Motor neuron (in vitro differentiated cells): Measurements from ENCODE around the gene WASL. TPM values are rescaled to one million over a fixed set of nuclear protein-coding genes. Genes with fewer than 3 reads are reported as not detected.

ENCODE experiments used
- ATAC-seq, 8 experiments: fragments of 200-7000 bp; cut with Tn5 transposase; replicated peaks in 6 of 8; 2 replicates each; pipeline ENCODE4 v1.8.0; 2021; ENCODE audit warnings: mild to moderate bottlenecking in 8 of 8, moderate library complexity in 8 of 8
- H3K27ac ChIP-seq, 2 donors: fragments of 250-450 bp; sonication (Bioruptor Pico); 2 replicates each; pipeline ENCODE4 v1.9.0; 2021; ENCODE audit warnings: antibody characterized with exemption in 2 of 2, mild to moderate bottlenecking in 2 of 2, moderate library complexity in 1 of 2
- H3K4me1 ChIP-seq, 2 donors: fragments of 250-450 bp; sonication (Bioruptor Pico); replicated peaks in 1 of 2; 2 replicates each; pipeline ENCODE4 v1.6.1; 2021; ENCODE audit warnings: antibody characterized with exemption in 2 of 2, mild to moderate bottlenecking in 2 of 2, moderate library complexity in 1 of 2
- H3K4me3 ChIP-seq, 5 donors: fragments of 250-450 bp; sonication (Bioruptor Pico); 2 replicates each; pipeline ENCODE4 v1.9.0; 2021; ENCODE audit warnings: antibody characterized with exemption in 5 of 5, mild to moderate bottlenecking in 5 of 5, moderate library complexity in 4 of 5
- WGBS, 10 experiments: fragments of 450-650 bp; shearing (Covaris generic); methylation state at CpG; one replicate each; pipeline ENCODE4 v1.0.0; 2022; 5-methylcytosine and 5-hydroxymethylcytosine counted together
- in situ Hi-C, 9 experiments: fragments of 400-800 bp; cut with MboI; loops; one replicate each; pipeline ENCODE4 v1.15.0; 2021; ENCODE audit warnings: low sequenced_read_pairs in 9 of 9, low pct_unique_long_range_greater_than_20kb in 2 of 9; ENCODE audit not compliant: unreplicated experiment in 9 of 9
- total RNA-seq, 8 experiments: library from RNA; unstranded; fragments of 300-600 nt; gene quantifications; 2 replicates each; pipeline versions ENCODE4 v1.2.3 to v1.2.4, GENCODE V29; 2022

WASL gene
- total RNA-seq, 8 experiments from 2014 or later: 18.8 to 35.6 (median 27.1) TPM

DNA sequence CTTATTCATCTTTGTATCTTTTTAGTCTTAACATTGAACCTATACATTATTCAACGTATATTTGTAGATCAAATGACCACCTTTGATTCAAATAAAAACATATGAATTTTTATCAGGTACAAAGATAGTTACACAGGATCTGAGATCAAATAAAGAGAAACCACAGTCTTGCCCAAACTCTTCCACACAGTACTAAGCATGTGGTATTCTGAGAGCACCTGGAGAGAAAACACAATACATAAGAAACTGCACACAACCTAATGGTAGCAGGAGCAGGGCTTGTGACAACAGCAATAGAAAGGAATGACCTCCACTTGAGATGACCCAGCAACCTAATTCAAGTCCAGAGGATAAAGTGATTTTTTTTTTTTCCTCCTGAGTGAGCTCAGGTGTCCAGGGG, 6.5 kb upstream of the WASL start:
- no peak for ATAC-seq

DNA sequence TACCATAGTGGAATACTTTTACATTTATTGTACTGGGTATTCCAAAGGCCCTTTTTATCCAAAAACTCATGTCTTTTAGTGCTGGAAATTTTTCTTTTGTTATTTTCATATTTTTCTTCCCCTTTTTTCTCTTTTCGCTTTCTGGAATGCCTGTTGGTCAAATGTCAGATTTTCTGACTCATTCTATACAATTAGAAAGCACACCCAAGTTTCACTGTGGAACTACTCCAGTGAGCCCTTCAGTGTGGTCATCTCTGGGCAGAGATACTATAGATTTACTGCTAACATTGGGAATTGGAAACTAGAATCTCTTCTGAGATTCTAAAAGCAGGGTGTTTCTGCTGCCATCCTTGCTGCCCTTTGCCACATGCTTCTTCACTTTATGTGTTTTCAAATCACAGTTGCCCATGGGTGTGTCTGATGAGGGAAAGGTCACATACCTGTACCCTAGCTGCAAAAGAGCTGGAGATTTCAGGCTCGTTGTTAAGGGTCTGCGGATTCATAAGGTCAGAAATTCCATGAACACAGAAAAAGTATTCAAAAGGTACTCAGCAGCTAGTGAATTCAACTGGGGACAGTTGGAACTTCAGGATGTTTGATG, 5.6 kb upstream of the WASL start:
- H3K4me3 ChIP-seq: no peak overlapping the region
- peaks cover 8 to 43% of the 10 kb centered on the region in 2 donors for H3K4me1 ChIP-seq
- no peak overlapping the region for H3K27ac ChIP-seq
- WGBS, 10 experiments: 0 to 89% (median 63%) methylated on average over 1 to 3 of the region's 3 CpGs
- ATAC-seq: no peak
- in situ Hi-C loops: no loop called here

More for the DNA sequence above, 6.5 kb upstream of the WASL start:
- H3K4me1 ChIP-seq: peaks cover 8 to 40% of the 10 kb centered on the region in 2 donors
- 67 to 100% (median 94%) methylated on average over 1 of the region's 1 CpG; no CpG with 5 or more reads in 1 of the 10 experiments for WGBS, 10 experiments
- H3K27ac ChIP-seq: no peak overlapping the region
- in situ Hi-C loops: no loop called here
- no peak overlapping the region for H3K4me3 ChIP-seq

DNA sequence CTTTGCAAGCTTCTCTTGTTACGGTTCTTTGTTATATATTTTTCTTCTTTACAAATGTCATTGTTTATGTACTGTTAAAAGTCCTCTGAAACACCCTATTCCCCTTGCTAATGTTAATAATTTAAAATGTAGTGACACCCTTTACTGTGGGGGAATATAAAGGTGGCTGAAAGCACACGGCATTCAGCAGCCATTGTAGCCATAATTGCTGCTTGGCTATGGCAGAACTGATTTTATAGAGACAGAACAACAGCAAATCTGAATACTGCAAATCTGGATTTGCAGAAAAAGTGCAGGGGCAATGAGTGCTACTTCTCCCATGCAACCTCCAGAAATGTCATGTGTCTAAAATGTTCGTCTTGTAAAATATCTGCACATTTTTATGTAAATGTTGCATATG, 3.7 kb upstream of the WASL start:
- in situ Hi-C loops: no loop called here
- H3K27ac ChIP-seq: peak overlapping the region in 1 of 2 donors; percentile 6
- H3K4me3 ChIP-seq: peak overlapping the region; percentile 1 to 57 (median 13)
- peaks cover 8 to 43% of the 10 kb centered on the region in 2 donors for H3K4me1 ChIP-seq
- 10 to 87% (median 41%) methylated on average over 2 to 3 of the region's 3 CpGs for WGBS, 10 experiments
- no peak for ATAC-seq

DNA sequence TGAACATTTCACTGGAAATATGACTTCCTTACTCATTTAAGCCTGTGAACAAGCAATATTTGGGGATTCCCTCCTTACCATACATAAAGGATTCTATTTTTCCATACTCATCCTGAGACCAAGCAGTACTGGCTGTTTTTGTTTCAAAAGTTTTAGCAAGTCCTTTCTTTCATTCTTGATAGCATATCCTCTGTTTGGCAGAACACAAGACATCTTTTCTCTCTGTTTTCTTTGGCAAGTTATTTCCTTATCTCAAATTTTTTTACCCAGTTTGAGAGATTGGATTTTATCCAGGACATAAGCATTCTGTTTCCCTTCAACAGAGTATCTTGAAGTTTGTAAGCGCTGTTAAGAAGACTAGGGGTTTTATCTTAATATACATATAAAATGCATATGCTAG, 3.0 kb upstream of the WASL start:
- in situ Hi-C loops: no loop called here
- Histone ChIP-seq H3K4me1 (peaks cover 8 to 39% of the 10 kb centered on the region in 2 donors), H3K4me3 (peak overlapping the region in 3 of 5 donors; percentile 13 to 57 (median 14)), H3K27ac (no peak overlapping the region)
- WGBS, 10 experiments: 87 to 100% (median 95%) methylated on average over 1 of the region's 1 CpG; no CpG with 5 or more reads in 4 of the 10 experiments
- no peak for ATAC-seq

DNA sequence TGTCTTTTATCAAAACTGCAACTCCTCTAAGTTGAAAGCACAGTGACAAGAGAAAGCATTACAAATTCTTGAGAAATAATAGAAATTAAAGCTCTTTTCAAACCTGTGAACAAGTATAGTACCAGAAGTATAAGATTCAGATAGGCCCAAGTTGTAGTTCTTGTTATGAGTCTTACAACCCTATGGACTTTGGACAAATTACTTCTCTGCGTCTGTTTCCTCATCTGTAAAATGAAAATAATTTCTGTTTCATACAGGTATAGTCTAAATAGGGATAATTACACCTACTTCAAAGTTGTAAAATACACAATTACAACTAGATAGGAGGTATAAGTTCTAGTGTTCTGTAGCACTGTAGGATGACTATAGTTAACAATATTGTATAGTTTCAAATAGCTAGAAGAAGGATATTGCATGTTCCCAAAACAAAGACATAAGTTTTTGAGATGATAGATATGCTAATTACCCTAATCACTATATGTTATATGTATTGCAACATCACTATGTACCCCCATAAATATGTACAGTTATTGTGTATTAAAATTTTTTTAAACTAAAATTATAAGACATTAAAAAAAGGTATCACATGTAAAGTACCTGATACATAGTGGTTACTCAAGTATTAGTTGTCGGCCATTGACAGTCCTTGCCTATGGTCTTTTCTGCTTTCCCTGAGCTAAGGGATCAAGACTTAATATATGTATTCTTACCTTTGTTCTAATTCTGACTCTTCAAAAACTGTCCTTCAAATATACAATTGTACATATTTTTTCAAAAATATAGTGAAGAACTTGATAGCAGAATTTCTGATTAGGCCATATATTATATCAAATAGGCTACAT, 1.8 kb upstream of the WASL start:
- Histone ChIP-seq H3K4me3 (peak overlapping the region; percentile 57 to 75 (median 72)), H3K4me1 (peaks cover 12 to 39% of the 10 kb centered on the region in 2 donors), H3K27ac (peak overlapping the region in 1 of 2 donors; percentile 92)
- 40 to 100% (median 80%) methylated on average over 1 to 2 of the region's 2 CpGs; no CpG with 5 or more reads in 1 of the 10 experiments for WGBS, 10 experiments
- in situ Hi-C loops: no loop called here
- no peak for ATAC-seq

DNA sequence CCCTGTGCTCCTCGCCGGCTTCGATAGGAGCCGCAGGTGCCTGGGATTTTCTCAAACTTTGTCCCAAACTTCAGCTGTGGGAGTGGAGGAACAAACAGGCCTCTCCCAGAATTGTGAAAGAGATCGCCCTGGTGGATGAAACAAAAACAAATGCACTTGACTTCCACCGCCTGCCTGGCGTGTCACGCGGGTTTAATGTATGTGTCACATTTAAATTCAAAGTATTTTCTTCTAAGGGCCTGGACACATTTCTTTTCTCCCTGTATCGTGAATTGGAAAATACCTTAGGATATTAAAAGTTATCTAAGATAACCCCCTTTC, 694 bp upstream of the WASL start:
- ATAC-seq: peak in 3 of 8 experiments; percentile 5 to 14 (median 8)
- H3K4me3 ChIP-seq: peak overlapping the region; percentile 57 to 75 (median 72)
- H3K27ac ChIP-seq: peak overlapping the region; percentile 91 to 92
- in situ Hi-C loops: no loop called here
- H3K4me1 ChIP-seq: peaks cover 10 to 47% of the 10 kb centered on the region in 2 donors
- WGBS, 10 experiments: 0 to 4% (median 0%) methylated on average over 1 to 9 of the region's 10 CpGs; no CpG with 5 or more reads in 1 of the 10 experiments

DNA sequence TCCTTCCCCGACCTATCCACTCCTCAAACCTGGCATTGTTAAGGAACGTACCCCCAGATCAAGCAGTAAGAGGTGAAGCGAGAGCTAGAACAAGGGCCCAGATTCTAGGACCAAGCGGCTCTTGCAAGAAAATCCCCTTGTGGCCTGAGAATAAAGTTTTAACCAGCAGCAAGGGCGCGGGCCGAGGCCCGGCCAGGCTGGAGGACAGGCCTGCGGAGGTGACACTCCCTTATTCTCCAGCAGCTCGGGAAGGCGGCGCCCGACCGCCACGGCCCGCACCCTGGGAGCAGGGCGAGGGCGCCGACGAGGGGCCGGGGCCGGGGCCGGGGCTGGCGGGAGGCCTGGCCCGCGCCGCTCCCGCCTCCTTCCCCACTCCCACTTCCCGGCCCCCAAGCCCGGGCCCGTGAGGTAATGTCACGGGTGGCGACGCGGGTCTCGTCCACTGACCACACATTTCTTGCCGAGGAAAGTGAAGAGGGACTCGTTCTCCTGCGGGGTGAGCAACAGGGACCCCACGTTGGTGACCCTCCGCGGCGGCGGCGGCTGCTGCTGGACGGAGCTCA, 551 bp downstream of the WASL start:
- peak overlapping the region; percentile 91 to 92 for H3K27ac ChIP-seq
- H3K4me3 ChIP-seq: peak overlapping the region; percentile 57 to 75 (median 72)
- peaks cover 7 to 43% of the 10 kb centered on the region in 2 donors for H3K4me1 ChIP-seq
- in situ Hi-C loops: no loop called here
- WGBS, 10 experiments: 0 to 15% (median 0%) methylated on average over 3 to 9 of the region's 46 CpGs; no CpG with 5 or more reads in 3 of the 10 experiments
- peak; percentile 8 to 54 (median 28) for ATAC-seq

DNA sequence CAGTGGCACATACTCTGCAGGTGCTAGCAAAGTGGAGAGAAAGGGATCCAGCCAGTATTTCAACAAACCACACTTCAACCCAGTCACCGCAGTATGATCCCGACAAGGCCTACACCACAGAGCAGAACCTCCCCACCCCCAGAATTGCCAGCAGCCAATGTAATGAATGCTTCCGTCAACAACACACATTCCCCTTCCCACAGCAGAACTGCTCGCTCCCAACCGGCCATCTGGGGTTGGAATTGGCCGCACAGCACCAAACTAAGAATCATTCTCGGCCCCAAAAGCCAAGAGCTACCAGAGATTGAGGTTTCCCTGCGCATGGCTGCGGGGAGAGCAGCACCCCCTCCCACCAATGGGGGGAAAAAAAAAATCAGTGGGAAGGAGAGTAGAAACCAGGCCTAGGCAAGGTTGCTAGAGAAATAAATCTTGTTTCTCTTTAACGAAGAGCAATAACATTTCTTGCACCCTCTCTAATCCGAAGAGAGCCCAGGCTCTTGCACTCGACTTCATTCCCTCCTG, 1.1 kb downstream of the WASL start:
- H3K4me3 ChIP-seq: peak overlapping the region; percentile 57 to 75 (median 72)
- peak; percentile 3 to 41 (median 30) for ATAC-seq
- H3K27ac ChIP-seq: peak overlapping the region; percentile 91 to 92
- 0 to 5% (median 0%) methylated on average over 2 to 10 of the region's 12 CpGs; no CpG with 5 or more reads in 2 of the 10 experiments for whole genome bisulfite sequencing, 10 experiments
- in situ Hi-C loops: no loop called here
- H3K4me1 ChIP-seq: peaks cover 9 to 38% of the 10 kb centered on the region in 2 donors

DNA sequence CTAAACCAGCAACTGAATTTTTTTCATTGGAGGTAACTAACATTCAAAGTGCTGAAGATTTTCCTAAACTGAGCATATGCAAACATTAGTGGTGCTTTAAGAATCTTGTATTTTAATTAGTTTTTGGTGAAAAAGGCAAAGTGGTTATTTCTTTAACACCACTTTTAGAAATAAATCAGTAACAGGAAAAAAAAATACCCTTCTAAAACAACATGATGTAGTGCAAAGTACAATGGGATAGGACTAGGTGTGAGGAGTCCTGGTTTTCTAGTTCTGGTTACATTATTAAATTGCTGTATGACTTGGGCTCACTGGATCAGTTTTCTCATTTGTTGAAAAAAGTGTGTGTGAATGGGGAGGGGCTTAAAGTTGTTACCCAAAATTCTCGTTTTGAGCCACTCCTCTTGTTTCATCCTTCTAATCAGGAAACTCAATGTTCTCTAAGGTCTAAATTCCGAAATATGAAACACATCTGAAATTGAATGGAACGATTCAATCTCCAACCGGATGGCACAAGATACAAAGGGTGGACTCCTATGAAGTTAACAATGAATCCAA, 1.8 kb downstream of the WASL start:
- WGBS, 10 experiments: 0 to 35% (median 10%) methylated on average over 1 to 4 of the region's 4 CpGs; no CpG with 5 or more reads in 1 of the 10 experiments
- no peak for ATAC-seq
- Histone ChIP-seq H3K27ac (no peak overlapping the region), H3K4me3 (peak overlapping the region; percentile 57 to 75 (median 72)), H3K4me1 (peaks cover 6 to 31% of the 10 kb centered on the region in 2 donors)
- in situ Hi-C loops: no loop called here

DNA sequence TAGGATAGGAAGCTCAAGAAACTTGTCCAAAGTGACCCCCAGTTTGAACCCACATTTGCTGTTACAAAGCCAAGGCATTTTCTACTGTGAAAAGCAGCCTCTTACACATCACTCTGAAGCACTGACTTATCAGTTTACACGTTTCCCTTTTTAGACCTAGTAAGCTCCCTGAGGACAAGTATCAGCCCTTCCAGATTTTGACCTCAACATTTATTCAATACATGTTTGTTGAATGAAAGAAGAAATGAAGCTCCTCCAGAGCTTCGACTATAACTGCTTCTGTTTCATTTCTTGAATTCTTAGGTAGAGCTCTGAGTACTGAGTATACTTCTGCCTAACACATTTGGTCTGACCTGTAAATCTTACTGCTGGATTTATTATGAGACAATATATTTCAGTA, 2.7 kb downstream of the WASL start:
- ATAC-seq: no peak
- in situ Hi-C loops: no loop called here
- WGBS, 10 experiments: 21 to 75% (median 44%) methylated on average over 1 to 2 of the region's 2 CpGs; no CpG with 5 or more reads in 2 of the 10 experiments
- Histone ChIP-seq H3K4me3 (peak overlapping the region in 4 of 5 donors; percentile 57 to 75 (median 72)), H3K27ac (no peak overlapping the region), H3K4me1 (peaks cover 6 to 23% of the 10 kb centered on the region in 2 donors)

DNA sequence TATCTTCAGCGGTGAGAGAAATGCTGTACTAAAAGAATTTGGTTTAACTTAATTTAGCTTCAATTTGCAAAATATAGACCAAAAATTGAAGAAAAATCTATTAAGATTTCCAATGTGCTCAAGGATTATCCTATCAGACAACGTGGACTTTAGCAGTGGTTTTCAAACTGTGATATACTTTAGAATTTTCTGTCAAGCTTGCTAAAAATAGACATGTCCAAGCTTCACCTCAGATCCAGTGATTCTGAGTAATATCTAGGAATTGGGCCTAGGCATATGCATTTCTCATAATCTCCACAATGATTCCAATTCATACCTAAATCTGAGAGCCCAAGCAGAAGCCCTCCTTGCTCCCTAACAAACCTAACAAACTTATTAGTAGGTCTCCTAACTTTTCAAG, 3.4 kb downstream of the WASL start:
- H3K4me3 ChIP-seq: peak overlapping the region in 1 of 5 donors; percentile 4
- H3K27ac ChIP-seq: no peak overlapping the region
- ATAC-seq: no peak
- H3K4me1 ChIP-seq: peaks cover 6 to 19% of the 10 kb centered on the region in 2 donors
- 75 to 100% (median 92%) methylated on average over 1 to 2 of the region's 2 CpGs; no CpG with 5 or more reads in 2 of the 10 experiments for WGBS, 10 experiments
- in situ Hi-C loops: no loop called here

DNA sequence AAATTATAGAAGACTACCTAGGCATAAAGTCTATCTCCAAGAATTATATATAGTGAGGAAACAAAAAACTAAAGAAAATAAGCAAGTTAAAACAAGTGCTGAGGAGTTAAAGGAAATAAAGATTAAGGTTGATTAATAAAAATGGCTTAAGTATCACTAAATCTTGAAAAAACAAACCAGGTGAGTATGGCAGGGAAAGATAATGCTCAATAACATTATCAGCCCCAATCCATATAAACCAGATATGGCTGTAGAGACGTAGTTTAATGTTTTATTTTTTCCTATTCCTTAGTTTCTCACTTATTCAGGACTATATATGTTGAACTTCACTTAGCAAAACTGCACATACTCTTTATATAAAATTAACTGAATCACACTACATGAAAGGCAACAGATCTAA, 4.4 kb downstream of the WASL start:
- Histone ChIP-seq H3K27ac (no peak overlapping the region), H3K4me3 (no peak overlapping the region), H3K4me1 (peaks cover 6 to 15% of the 10 kb centered on the region in 2 donors)
- no peak for ATAC-seq
- WGBS, 10 experiments: 82 to 100% (median 100%) methylated on average over 1 of the region's 1 CpG; no CpG with 5 or more reads in 1 of the 10 experiments
- in situ Hi-C loops: no loop called here
